ENCODE results near the gene ARIH1.
A peak's percentile ranks its signal among the peaks of the same experiment; 100 is the strongest.

DNA sequence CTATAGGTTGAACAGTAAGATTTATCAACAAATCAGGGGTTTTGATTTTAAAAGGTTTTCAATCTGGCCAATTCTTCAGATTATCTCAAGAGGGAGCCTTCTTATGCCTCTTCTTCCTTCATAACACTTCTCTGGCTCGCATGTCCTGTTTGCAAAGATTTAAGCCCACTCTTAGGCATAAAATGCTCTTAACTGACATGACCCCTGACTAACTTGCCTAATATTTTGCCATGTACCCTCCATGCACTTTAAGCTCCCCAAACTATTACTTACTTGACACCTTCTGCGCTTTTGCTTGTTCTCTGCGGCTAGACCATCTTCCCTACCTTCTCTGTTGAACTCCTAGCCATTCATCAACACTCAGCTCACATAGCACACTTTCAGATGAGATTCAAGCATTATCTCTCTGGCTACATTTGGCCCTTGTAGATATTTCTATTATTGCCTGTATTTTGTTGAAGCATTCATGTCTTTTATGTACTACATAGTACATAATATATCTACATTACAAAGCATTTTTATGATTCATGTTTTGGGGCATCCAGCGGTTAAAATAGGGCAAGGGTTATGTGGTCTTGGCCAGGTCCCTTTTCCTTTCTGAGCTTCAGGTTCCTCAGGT lies 1.0 kb upstream of the ARIH1 start:
- TF ChIP-seq, protein P1, sequence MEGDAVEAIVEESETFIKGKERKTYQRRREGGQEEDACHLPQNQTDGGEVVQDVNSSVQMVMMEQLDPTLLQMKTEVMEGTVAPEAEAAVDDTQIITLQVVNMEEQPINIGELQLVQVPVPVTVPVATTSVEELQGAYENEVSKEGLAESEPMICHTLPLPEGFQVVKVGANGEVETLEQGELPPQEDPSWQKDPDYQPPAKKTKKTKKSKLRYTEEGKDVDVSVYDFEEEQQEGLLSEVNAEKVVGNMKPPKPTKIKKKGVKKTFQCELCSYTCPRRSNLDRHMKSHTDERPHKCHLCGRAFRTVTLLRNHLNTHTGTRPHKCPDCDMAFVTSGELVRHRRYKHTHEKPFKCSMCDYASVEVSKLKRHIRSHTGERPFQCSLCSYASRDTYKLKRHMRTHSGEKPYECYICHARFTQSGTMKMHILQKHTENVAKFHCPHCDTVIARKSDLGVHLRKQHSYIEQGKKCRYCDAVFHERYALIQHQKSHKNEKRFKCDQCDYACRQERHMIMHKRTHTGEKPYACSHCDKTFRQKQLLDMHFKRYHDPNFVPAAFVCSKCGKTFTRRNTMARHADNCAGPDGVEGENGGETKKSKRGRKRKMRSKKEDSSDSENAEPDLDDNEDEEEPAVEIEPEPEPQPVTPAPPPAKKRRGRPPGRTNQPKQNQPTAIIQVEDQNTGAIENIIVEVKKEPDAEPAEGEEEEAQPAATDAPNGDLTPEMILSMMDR (conservative IDR thresholded peaks at IDR 0.05; ENCODE audit: low read depth, low read length) = peak; percentile 21; the same call in 1 of the 2 replicates
- no peak for TF ChIP-seq EZH2 (IDR thresholded peaks at IDR 0.05; ENCODE audit: borderline replicate concordance, low read depth, low read length, poor library complexity, severe bottlenecking)

Data from A673 (cell line).